Measurements from ENCODE around the gene PDCD2L.

PDCD2L gene

GRCh38 chr19:34474233-34474989, 70.2 kb downstream of the PDCD2L start:
- no peak for DNase-seq

GRCh38 chr19:34475026-34475974, 71.1 kb downstream of the PDCD2L start:
- no peak for DNase-seq

Data from DMS79 treated with DMSO at 0.1 percent for 48 hours (cell line).